HEK293 (cell line): Measurements from ENCODE around the gene FRS2.
A peak's percentile ranks its signal among the peaks of the same experiment; 100 is the strongest.

Source experiments
- CTCF ChIA-PET: fragments of 350-600 bp; formaldehyde crosslinking; extraction: SDS; loops from one replicate; lab custom pipeline; 2021; ENCODE audit warnings: antibody characterized with exemption; lab: Yijun Ruan, JAX
- POLR2A ChIA-PET: fragments of 300-600 bp; formaldehyde crosslinking; extraction: SDS; loops from one replicate; lab custom pipeline; 2020; ENCODE audit warnings: antibody characterized with exemption, inconsistent platforms; lab: Yijun Ruan, JAX
- H3K27ac ChIP-seq: fragments of 200-500 bp; sonication (Bioruptor generic); 2 replicates; pipeline ENCODE4 v1.5.1; 2014; ENCODE audit warnings: low read depth, low read length, control low read depth, inconsistent platforms; ENCODE audit errors: extremely low read depth
- H3K36me3 ChIP-seq, 2 experiments: fragments of 200-500 bp in 1 of 2; sonication (Bioruptor generic) in 1 of 2; 1 replicate in 1 of 2; 2 replicates in 1 of 2; pipeline ENCODE4 v1.5.1; 2014 to 2017; ENCODE audit warnings: inconsistent platforms in 2 of 2, low read length in 2 of 2; ENCODE audit not compliant: control insufficient read depth in 2 of 2, insufficient read depth in 1 of 2
- H3K4me1 ChIP-seq: fragments of 200-500 bp; sonication (Bioruptor generic); 2 replicates; pipeline ENCODE4 v1.5.1; 2014; ENCODE audit warnings: mild to moderate bottlenecking, low read length, inconsistent platforms; ENCODE audit not compliant: control insufficient read depth, insufficient read depth
- H3K4me3 ChIP-seq: 2 replicates; pipeline ENCODE4 v1.5.1; 2011; ENCODE audit warnings: low read depth, mild to moderate bottlenecking, control low read depth, low read length, moderate library complexity
- H3K9me3 ChIP-seq: fragments of 200-500 bp; sonication (Bioruptor generic); 2 replicates; pipeline ENCODE4 v1.5.1; 2014; ENCODE audit warnings: low read depth, low read length, inconsistent platforms; ENCODE audit not compliant: control insufficient read depth, insufficient read depth
- CTCF ChIP-seq: fragments of 450-650 bp; formaldehyde crosslinking; IDR thresholded peaks from 2 replicates; pipeline ENCODE4 v1.5.1; 2016; ENCODE audit warnings: missing biosample characterization, missing genetic modification characterization
- KLF10 ChIP-seq: fragments of 450-650 bp; IDR thresholded peaks from 2 replicates; pipeline ENCODE4 v1.5.1; 2018; ENCODE audit warnings: missing biosample characterization, mild to moderate bottlenecking, missing genetic modification characterization
- PATZ1 ChIP-seq: fragments of 450-650 bp; formaldehyde crosslinking; IDR thresholded peaks from 2 replicates; pipeline ENCODE4 v1.5.1; 2016; ENCODE audit warnings: missing biosample characterization, missing genetic modification characterization
- SP3 ChIP-seq: fragments of 450-650 bp; formaldehyde crosslinking; IDR thresholded peaks from 2 replicates; pipeline ENCODE4 v1.5.1; 2016; ENCODE audit warnings: missing biosample characterization, missing genetic modification characterization
- YY2 ChIP-seq: fragments of 450-650 bp; formaldehyde crosslinking; IDR thresholded peaks from 2 replicates; pipeline ENCODE4 v1.5.1; 2016; ENCODE audit warnings: missing biosample characterization, missing genetic modification characterization
- ZBTB17 ChIP-seq: fragments of 450-650 bp; formaldehyde crosslinking; IDR thresholded peaks from 2 replicates; pipeline ENCODE4 v1.5.1; 2016; ENCODE audit warnings: missing biosample characterization, missing genetic modification characterization
- ZBTB8A ChIP-seq: fragments of 450-650 bp; formaldehyde crosslinking; IDR thresholded peaks from 2 replicates; pipeline ENCODE4 v1.5.1; 2016; ENCODE audit warnings: missing biosample characterization, missing genetic modification characterization
- ZFP3 ChIP-seq: fragments of 450-650 bp; formaldehyde crosslinking; IDR thresholded peaks from 2 replicates; pipeline ENCODE4 v1.5.1; 2016; ENCODE audit warnings: low read depth, missing biosample characterization, missing genetic modification characterization
- ZFP37 ChIP-seq: fragments of 450-650 bp; formaldehyde crosslinking; IDR thresholded peaks from 2 replicates; pipeline ENCODE4 v1.5.1; 2016; ENCODE audit warnings: missing biosample characterization, missing genetic modification characterization
- ZNF114 ChIP-seq: fragments of 450-650 bp; formaldehyde crosslinking; IDR thresholded peaks from 2 replicates; pipeline ENCODE4 v1.5.0; 2017; ENCODE audit warnings: missing biosample characterization, missing genetic modification characterization
- ZNF169 ChIP-seq: fragments of 450-650 bp; formaldehyde crosslinking; IDR thresholded peaks from 2 replicates; pipeline ENCODE4 v1.5.1; 2016; ENCODE audit warnings: missing biosample characterization, missing genetic modification characterization
- ZNF174 ChIP-seq: fragments of 450-650 bp; formaldehyde crosslinking; IDR thresholded peaks from 2 replicates; pipeline ENCODE4 v1.5.0; 2017; ENCODE audit warnings: missing biosample characterization, mild to moderate bottlenecking, missing genetic modification characterization
- ZNF239 ChIP-seq: fragments of 450-650 bp; formaldehyde crosslinking; IDR thresholded peaks from 2 replicates; pipeline ENCODE4 v1.5.1; 2016; ENCODE audit warnings: missing biosample characterization, missing genetic modification characterization
- ZNF394 ChIP-seq: fragments of 450-650 bp; formaldehyde crosslinking; IDR thresholded peaks from 2 replicates; pipeline ENCODE4 v1.5.1; 2016; ENCODE audit warnings: missing biosample characterization, missing genetic modification characterization, mild to moderate bottlenecking, moderate library complexity, borderline replicate concordance
- ZNF423 ChIP-seq: fragments of 450-650 bp; formaldehyde crosslinking; IDR thresholded peaks from 2 replicates; pipeline ENCODE4 v1.5.1; 2016; ENCODE audit warnings: missing biosample characterization, missing genetic modification characterization
- ZNF433 ChIP-seq: fragments of 450-650 bp; formaldehyde crosslinking; IDR thresholded peaks from 2 replicates; pipeline ENCODE4 v1.5.1; 2016; ENCODE audit warnings: missing biosample characterization, missing genetic modification characterization, low read depth
- ZNF514 ChIP-seq: fragments of 450-650 bp; formaldehyde crosslinking; IDR thresholded peaks from 2 replicates; pipeline ENCODE4 v1.5.1; 2016; ENCODE audit warnings: missing biosample characterization, missing genetic modification characterization
- ZNF571 ChIP-seq: fragments of 450-650 bp; formaldehyde crosslinking; IDR thresholded peaks from 2 replicates; pipeline ENCODE4 v1.5.0; 2017; ENCODE audit warnings: missing biosample characterization, missing genetic modification characterization
- ZNF654 ChIP-seq: fragments of 450-650 bp; formaldehyde crosslinking; IDR thresholded peaks from 2 replicates; pipeline ENCODE4 v1.5.1; 2016; ENCODE audit warnings: low read depth, missing biosample characterization, missing genetic modification characterization
- ZNF660 ChIP-seq: fragments of 450-650 bp; IDR thresholded peaks from 2 replicates; pipeline ENCODE4 v1.5.1; 2018; ENCODE audit warnings: missing biosample characterization, mild to moderate bottlenecking, missing genetic modification characterization
- TF ChIP-seq, protein P1 (sequence below): fragments of 450-650 bp; formaldehyde crosslinking; IDR thresholded peaks from 2 replicates; pipeline ENCODE4 v1.5.1; 2016; ENCODE audit warnings: missing biosample characterization, missing genetic modification characterization
- TF ChIP-seq, protein P2 (sequence below): fragments of 450-650 bp; formaldehyde crosslinking; IDR thresholded peaks from 2 replicates; pipeline ENCODE4 v1.5.1; 2016; ENCODE audit warnings: missing biosample characterization, missing genetic modification characterization

Gene FRS2

GRCh38 chr12:69583203-69583602 lies 113.0 kb downstream of the FRS2 start:
- Histone ChIP-seq H3K4me3 (no peak overlapping the region), H3K4me1 (no peaks in the 10 kb centered on the region)
- POLR2A ChIA-PET, result no interaction called here
- TF ChIP-seq PATZ1 (tag by site-specific recombination), result no peak
- TF ChIP-seq ZFP3, result no peak
- no peak for TF ChIP-seq ZNF239 (tag by site-specific recombination)
- TF ChIP-seq, protein P1, sequence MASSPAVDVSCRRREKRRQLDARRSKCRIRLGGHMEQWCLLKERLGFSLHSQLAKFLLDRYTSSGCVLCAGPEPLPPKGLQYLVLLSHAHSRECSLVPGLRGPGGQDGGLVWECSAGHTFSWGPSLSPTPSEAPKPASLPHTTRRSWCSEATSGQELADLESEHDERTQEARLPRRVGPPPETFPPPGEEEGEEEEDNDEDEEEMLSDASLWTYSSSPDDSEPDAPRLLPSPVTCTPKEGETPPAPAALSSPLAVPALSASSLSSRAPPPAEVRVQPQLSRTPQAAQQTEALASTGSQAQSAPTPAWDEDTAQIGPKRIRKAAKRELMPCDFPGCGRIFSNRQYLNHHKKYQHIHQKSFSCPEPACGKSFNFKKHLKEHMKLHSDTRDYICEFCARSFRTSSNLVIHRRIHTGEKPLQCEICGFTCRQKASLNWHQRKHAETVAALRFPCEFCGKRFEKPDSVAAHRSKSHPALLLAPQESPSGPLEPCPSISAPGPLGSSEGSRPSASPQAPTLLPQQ, result no peak
- peak; percentile 35 for TF ChIP-seq ZNF654 (tag by site-specific recombination)
- TF ChIP-seq ZNF169 (tag by site-specific recombination), result no peak
- no peak for TF ChIP-seq KLF10
- no peak for TF ChIP-seq ZFP37
- TF ChIP-seq CTCF (tag by site-specific recombination), result peak; percentile 33; the same call in 1 of the 2 replicates
- TF ChIP-seq ZNF433 (tag by site-specific recombination), result no peak
- TF ChIP-seq, all 188 proteins: peak for 2
- peaks cover 19 to 25% of the 10 kb centered on the region in 2 experiments for H3K36me3 ChIP-seq
- H3K27ac ChIP-seq, result no peak overlapping the region
- no peaks in the 10 kb centered on the region for H3K9me3 ChIP-seq
- CTCF ChIA-PET, result interaction anchor here (0.6 to 3.2 kb wide), 3 partner anchors 12 to 112 kb away, joined by 3 to 14 read pairs (median 4); no protein-coding TSS in a partner anchor

DNA sequence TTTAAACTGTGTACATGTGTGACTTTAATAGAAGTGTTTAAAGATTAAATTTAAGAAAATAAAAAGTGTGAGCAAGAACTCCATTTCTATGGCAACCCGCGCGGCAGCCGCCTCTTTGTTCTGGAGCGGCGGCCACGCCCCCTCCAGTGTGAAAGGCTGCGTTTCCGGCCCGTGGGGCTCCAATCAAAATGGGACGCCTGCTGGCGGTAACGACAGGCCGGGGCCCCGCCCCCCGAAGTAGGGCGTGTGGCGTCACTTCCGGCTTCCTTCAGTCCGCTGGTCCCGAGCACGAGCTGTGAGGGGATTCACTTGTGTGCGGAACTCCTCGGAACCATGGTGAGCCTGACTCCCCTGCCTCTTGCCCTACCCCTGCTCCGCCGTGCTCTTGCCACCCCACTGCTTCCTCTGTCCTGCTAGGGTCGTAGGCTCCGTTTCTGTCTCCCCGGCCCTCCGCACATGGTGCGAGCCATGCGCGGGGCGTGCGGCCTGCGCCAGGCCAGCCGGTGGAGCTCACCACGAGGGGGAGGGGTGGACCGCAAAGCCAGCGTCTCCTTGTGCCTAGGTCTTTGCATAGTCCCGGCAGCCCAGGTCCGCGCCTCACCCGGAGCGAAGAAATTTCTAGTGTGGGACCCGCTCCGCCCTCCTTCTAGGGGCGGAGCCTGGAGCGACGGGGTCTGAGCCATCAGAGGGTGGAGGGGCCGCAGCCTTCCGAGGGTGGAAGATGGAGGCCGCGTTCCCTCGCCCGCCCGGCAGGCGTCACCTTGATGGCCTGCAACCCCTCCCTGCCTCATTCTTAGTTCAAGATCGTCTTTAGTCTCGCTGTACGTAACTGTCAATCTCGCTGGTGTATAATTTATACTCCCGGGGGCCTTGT lies 115.2 kb downstream of the FRS2 start, which contains the start of gene CCT2:
TSS of gene CCT2 (plus strand) at position 271 of the 874 bp plus-strand sequence. CDS start at position 334, 63 bp downstream.
- ChIA-PET POLR2A (interaction anchor here (0.5 to 1.2 kb wide), 9 partner anchors 8 to 227 kb away, joined by 3 to 6 read pairs (median 3); partner anchors contain the start of gene FRS2), CTCF (interaction anchor here (0.7 to 1.1 kb wide), 4 partner anchors 12 to 697 kb away, joined by 3 to 5 read pairs (median 4); no protein-coding TSS in a partner anchor)
- peak within 1 kb of the TSS; percentile 98 for H3K4me3 ChIP-seq
- H3K36me3 ChIP-seq, result peaks cover 41 to 45% of the 10 kb centered on the region in 2 experiments
- H3K4me1 ChIP-seq, result no peaks in the 10 kb centered on the region
- H3K9me3 ChIP-seq, result no peaks in the 10 kb centered on the region
- H3K27ac ChIP-seq, result peak within 1 kb of the TSS; percentile 94
- peak; percentile 90 for TF ChIP-seq ZBTB17 (tag by site-specific recombination)
- no peak; the same call in 1 of the 2 replicates for TF ChIP-seq ZNF660
- no peak for TF ChIP-seq ZNF571 (tag by site-specific recombination)
- TF ChIP-seq ZNF394, result peak; percentile 54; the same call in 1 of the 2 replicates
- TF ChIP-seq YY2 (tag by site-specific recombination), result peak; percentile 65; the same call in 1 of the 2 replicates
- TF ChIP-seq ZBTB8A (tag by site-specific recombination), result peak; percentile 64
- TF ChIP-seq ZNF514 (tag by site-specific recombination), result no peak
- TF ChIP-seq ZNF114 (tag by site-specific recombination), result no peak
- TF ChIP-seq, protein P2, sequence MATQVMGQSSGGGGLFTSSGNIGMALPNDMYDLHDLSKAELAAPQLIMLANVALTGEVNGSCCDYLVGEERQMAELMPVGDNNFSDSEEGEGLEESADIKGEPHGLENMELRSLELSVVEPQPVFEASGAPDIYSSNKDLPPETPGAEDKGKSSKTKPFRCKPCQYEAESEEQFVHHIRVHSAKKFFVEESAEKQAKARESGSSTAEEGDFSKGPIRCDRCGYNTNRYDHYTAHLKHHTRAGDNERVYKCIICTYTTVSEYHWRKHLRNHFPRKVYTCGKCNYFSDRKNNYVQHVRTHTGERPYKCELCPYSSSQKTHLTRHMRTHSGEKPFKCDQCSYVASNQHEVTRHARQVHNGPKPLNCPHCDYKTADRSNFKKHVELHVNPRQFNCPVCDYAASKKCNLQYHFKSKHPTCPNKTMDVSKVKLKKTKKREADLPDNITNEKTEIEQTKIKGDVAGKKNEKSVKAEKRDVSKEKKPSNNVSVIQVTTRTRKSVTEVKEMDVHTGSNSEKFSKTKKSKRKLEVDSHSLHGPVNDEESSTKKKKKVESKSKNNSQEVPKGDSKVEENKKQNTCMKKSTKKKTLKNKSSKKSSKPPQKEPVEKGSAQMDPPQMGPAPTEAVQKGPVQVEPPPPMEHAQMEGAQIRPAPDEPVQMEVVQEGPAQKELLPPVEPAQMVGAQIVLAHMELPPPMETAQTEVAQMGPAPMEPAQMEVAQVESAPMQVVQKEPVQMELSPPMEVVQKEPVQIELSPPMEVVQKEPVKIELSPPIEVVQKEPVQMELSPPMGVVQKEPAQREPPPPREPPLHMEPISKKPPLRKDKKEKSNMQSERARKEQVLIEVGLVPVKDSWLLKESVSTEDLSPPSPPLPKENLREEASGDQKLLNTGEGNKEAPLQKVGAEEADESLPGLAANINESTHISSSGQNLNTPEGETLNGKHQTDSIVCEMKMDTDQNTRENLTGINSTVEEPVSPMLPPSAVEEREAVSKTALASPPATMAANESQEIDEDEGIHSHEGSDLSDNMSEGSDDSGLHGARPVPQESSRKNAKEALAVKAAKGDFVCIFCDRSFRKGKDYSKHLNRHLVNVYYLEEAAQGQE (tag by site-specific recombination), result peak; percentile 37; the same call in 1 of the 2 replicates
- TF ChIP-seq, protein P1, result peak; percentile 94
- TF ChIP-seq ZNF174, result no peak
- peak; percentile 88 for TF ChIP-seq SP3 (tag by site-specific recombination)
- TF ChIP-seq ZNF423 (tag by site-specific recombination), result 0 out of 2 replicates have a peak, but pooled peaks have one; percentile 26
